Measurements from ENCODE around the gene IL11. TPM values are rescaled to one million over a fixed set of nuclear protein-coding genes. Genes with fewer than 3 reads are reported as not detected.

IL11 gene
- total and polyA plus RNA-seq, 2 donors (not counting 3 experiments of a cell fraction or from before 2014, with no cell fraction given) = not detected

DNA sequence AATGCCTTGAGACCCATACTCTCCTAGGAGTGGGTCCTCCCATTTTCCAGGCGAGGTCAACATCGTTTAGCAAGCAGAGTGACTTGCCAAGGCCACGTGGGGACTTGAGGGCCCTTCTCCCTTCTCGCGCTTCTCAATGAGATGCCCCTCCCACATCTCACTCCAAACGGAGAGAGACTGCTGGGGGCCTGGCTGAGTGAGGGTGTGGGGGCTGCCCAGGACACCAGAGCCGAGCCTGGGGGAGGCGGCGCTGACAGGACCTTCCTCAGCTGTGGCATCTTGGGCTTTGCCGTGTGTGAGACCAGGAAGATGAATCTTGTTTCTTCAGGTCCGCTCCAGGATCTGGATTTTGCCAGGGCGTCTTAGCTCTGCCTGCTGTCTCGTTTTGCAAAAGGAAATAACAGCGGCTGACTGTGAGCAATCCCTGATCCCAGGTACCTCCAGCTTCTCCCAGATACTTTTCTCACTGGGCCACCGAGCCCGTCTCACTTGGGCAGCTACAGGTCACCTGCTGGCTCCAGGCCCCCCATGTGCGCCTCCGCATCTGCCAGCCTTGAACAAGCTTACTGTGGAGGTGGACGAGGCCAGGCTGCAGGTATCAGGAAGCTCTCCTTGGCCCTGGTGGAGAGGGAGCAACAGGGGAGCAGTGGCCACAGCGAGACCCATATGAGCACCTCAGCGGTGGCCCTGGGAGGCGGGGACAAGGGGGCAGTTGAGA lies 21.8 kb downstream of the IL11 start:
- H3K9me3 ChIP-seq (replicated peaks; ENCODE audit: control insufficient read depth, insufficient read depth, low read length) = no peaks in the 10 kb centered on the region
- no peak for TF ChIP-seq FOS (IDR thresholded peaks at IDR 0.05; ENCODE audit: borderline replicate concordance, insufficient read depth, low read length)
- TF ChIP-seq MAX (IDR thresholded peaks at IDR 0.05; ENCODE audit: insufficient read depth, insufficient read length) = no peak
- no peak for TF ChIP-seq POLR2AphosphoS5 (IDR thresholded peaks at IDR 0.05; ENCODE audit: insufficient read depth, low read depth, low read length)
- TF ChIP-seq GATA2 (IDR thresholded peaks at IDR 0.05; ENCODE audit: insufficient read depth, insufficient read length, low read depth, low read length) = no peak
- TF ChIP-seq JUN (IDR thresholded peaks at IDR 0.05; ENCODE audit: borderline replicate concordance, insufficient read depth, insufficient read length, low read depth) = no peak
- no peak for TF ChIP-seq POLR2A (IDR thresholded peaks at IDR 0.05; ENCODE audit: low read depth, low read length)
- BruUV-seq (replicated peaks) = no TSS peak
- no peaks in the 10 kb centered on the region for H3K79me2 ChIP-seq (ENCODE audit: control insufficient read depth, insufficient read depth, low read length)
- H4K20me1 ChIP-seq (replicated peaks; ENCODE audit: control insufficient read depth, extremely low read depth, insufficient read depth, low read length) = no peaks in the 10 kb centered on the region
- H3K4me3 ChIP-seq (replicated peaks in 1 of 3; ENCODE audit: insufficient read depth in 1 of 3, low read depth in 1 of 3, low read length in 3 of 3) = no peak overlapping the region
- H3K27me3 ChIP-seq (ENCODE audit: control insufficient read depth in 2 of 2, insufficient read depth in 2 of 2, low read length in 2 of 2) = peaks cover 14 to 15% of the 10 kb centered on the region in 2 experiments
- intact Hi-C loops (cut with micrococcal nuclease) (no loop called here), dilution Hi-C loops (cut with MboI; ENCODE audit: extremely low pct_ligation_motif_present, low sequenced_read_pairs) (no loop called here)
- H3K4me1 ChIP-seq (ENCODE audit: control insufficient read depth, extremely low read depth, insufficient read depth, low read length) = peaks cover under 1% of the 10 kb centered on the region
- peaks cover 0 to 2% of the 10 kb centered on the region in 2 experiments for H3K36me3 ChIP-seq (ENCODE audit: control insufficient read depth in 2 of 2, extremely low read depth in 1 of 2, insufficient read depth in 2 of 2, low read length in 2 of 2)
- H3K4me2 ChIP-seq (ENCODE audit: insufficient read depth, low read length) = no peak overlapping the region
- DNase-seq (ENCODE audit: low read depth, low spot score) = no peak
- no peak overlapping the region for H3K9ac ChIP-seq (replicated peaks; ENCODE audit: extremely low read depth, insufficient read depth, low read length)
- POLR2A ChIA-PET = interaction anchor here (0.6 kb wide), 2 partner anchors 11 to 50 kb away, joined by 3 to 7 read pairs; no protein-coding TSS in a partner anchor
- CTCF ChIA-PET = no interaction called here
- no peak overlapping the region for H3K27ac ChIP-seq (ENCODE audit: insufficient read depth, low read depth, low read length)
- no peak for FAIRE-seq
- no peaks in the 10 kb centered on the region for H3K9me1 ChIP-seq (replicated peaks; ENCODE audit: control insufficient read depth, extremely low read depth, insufficient read depth, low read length)
- no peak overlapping the region for H2AFZ ChIP-seq (ENCODE audit: low read depth, low read length)

DNA sequence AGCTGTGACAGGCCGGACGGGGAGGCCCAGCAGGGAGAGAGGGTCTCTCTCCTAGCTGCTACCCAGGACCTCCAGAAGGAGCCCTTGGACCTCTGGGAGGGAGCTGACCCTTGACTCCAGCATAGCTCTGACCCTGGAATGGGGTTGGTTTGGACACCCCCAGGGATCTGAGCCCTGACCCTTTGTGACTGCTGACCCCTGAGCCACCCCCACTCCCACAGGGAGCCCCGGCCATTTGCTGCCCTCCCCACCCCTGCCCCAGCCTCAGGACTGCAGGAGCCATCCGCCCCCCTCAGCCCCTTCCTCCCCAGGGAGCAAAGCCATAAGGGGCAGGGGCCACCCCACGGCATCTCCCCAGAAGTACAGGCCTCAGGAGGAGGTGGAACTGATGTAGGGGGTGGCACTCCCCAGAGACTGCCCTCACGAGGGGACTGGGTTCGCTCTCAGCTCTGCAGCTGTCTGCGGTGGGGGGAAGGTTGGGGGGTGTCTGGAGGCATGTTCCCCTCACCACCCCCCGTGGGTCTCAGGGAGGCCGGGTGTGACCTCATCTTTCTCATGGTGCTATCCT lies 22.7 kb downstream of the IL11 start:
- H3K9me3 ChIP-seq (replicated peaks; ENCODE audit: control insufficient read depth, insufficient read depth, low read length) = no peaks in the 10 kb centered on the region
- no peaks in the 10 kb centered on the region for H3K9me1 ChIP-seq (replicated peaks; ENCODE audit: control insufficient read depth, extremely low read depth, insufficient read depth, low read length)
- no peaks in the 10 kb centered on the region for H3K79me2 ChIP-seq (ENCODE audit: control insufficient read depth, insufficient read depth, low read length)
- intact Hi-C loops (cut with micrococcal nuclease) (no loop called here), dilution Hi-C loops (cut with MboI; ENCODE audit: extremely low pct_ligation_motif_present, low sequenced_read_pairs) (no loop called here)
- ChIA-PET POLR2A (no interaction called here), CTCF (no interaction called here)
- H2AFZ ChIP-seq (ENCODE audit: low read depth, low read length) = no peak overlapping the region
- H3K27me3 ChIP-seq (ENCODE audit: control insufficient read depth in 2 of 2, insufficient read depth in 2 of 2, low read length in 2 of 2) = peaks cover 4 to 7% of the 10 kb centered on the region in 2 experiments
- no peaks in the 10 kb centered on the region for H3K4me1 ChIP-seq (ENCODE audit: control insufficient read depth, extremely low read depth, insufficient read depth, low read length)
- DNase-seq (ENCODE audit: low read depth, low spot score) (no peak), FAIRE-seq (no peak)
- H3K36me3 ChIP-seq (ENCODE audit: control insufficient read depth in 2 of 2, extremely low read depth in 1 of 2, insufficient read depth in 2 of 2, low read length in 2 of 2) = peaks cover 0 to 7% of the 10 kb centered on the region in 2 experiments
- no peaks in the 10 kb centered on the region for H4K20me1 ChIP-seq (replicated peaks; ENCODE audit: control insufficient read depth, extremely low read depth, insufficient read depth, low read length)
- no peak overlapping the region for H3K9ac ChIP-seq (replicated peaks; ENCODE audit: extremely low read depth, insufficient read depth, low read length)
- no peak overlapping the region for H3K27ac ChIP-seq (ENCODE audit: insufficient read depth, low read depth, low read length)
- no peak overlapping the region for H3K4me3 ChIP-seq (replicated peaks in 1 of 3; ENCODE audit: insufficient read depth in 1 of 3, low read depth in 1 of 3, low read length in 3 of 3)
- no peak for TF ChIP-seq MAX (IDR thresholded peaks at IDR 0.05; ENCODE audit: insufficient read depth, insufficient read length)
- TF ChIP-seq, protein P1, sequence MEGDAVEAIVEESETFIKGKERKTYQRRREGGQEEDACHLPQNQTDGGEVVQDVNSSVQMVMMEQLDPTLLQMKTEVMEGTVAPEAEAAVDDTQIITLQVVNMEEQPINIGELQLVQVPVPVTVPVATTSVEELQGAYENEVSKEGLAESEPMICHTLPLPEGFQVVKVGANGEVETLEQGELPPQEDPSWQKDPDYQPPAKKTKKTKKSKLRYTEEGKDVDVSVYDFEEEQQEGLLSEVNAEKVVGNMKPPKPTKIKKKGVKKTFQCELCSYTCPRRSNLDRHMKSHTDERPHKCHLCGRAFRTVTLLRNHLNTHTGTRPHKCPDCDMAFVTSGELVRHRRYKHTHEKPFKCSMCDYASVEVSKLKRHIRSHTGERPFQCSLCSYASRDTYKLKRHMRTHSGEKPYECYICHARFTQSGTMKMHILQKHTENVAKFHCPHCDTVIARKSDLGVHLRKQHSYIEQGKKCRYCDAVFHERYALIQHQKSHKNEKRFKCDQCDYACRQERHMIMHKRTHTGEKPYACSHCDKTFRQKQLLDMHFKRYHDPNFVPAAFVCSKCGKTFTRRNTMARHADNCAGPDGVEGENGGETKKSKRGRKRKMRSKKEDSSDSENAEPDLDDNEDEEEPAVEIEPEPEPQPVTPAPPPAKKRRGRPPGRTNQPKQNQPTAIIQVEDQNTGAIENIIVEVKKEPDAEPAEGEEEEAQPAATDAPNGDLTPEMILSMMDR (IDR thresholded peaks at IDR 0.05; ENCODE audit: extremely low read depth in 1 of 2, insufficient read depth in 1 of 2, low read depth in 1 of 2, low read length in 2 of 2) = no peak
- no peak for TF ChIP-seq FOS (IDR thresholded peaks at IDR 0.05; ENCODE audit: borderline replicate concordance, insufficient read depth, low read length)
- no peak for TF ChIP-seq GATA2 (IDR thresholded peaks at IDR 0.05; ENCODE audit: insufficient read depth, insufficient read length, low read depth, low read length)
- TF ChIP-seq MYC (IDR thresholded peaks at IDR 0.05; ENCODE audit: low read depth, low read length) = no peak
- TF ChIP-seq JUN (IDR thresholded peaks at IDR 0.05; ENCODE audit: borderline replicate concordance, insufficient read depth, insufficient read length, low read depth) = no peak
- TF ChIP-seq POLR2AphosphoS5 (IDR thresholded peaks at IDR 0.05; ENCODE audit: insufficient read depth, low read depth, low read length) = no peak
- TF ChIP-seq POLR2A (IDR thresholded peaks at IDR 0.05; ENCODE audit: low read depth, low read length) = no peak
- no peak for TF ChIP-seq EZH2 (IDR thresholded peaks at IDR 0.05; ENCODE audit: borderline replicate concordance, low read depth, low read length, severe bottlenecking)
- no peak overlapping the region for H3K4me2 ChIP-seq (ENCODE audit: insufficient read depth, low read length)
- no TSS peak for BruUV-seq (replicated peaks)
